ENCODE results near the gene CCR2.
"Not testable (repeated sequence)": the region's sequence is repeated elsewhere in the genome, so short reads cannot be mapped to it uniquely, and the experiment has no call there.

Gene CCR2

DNA sequence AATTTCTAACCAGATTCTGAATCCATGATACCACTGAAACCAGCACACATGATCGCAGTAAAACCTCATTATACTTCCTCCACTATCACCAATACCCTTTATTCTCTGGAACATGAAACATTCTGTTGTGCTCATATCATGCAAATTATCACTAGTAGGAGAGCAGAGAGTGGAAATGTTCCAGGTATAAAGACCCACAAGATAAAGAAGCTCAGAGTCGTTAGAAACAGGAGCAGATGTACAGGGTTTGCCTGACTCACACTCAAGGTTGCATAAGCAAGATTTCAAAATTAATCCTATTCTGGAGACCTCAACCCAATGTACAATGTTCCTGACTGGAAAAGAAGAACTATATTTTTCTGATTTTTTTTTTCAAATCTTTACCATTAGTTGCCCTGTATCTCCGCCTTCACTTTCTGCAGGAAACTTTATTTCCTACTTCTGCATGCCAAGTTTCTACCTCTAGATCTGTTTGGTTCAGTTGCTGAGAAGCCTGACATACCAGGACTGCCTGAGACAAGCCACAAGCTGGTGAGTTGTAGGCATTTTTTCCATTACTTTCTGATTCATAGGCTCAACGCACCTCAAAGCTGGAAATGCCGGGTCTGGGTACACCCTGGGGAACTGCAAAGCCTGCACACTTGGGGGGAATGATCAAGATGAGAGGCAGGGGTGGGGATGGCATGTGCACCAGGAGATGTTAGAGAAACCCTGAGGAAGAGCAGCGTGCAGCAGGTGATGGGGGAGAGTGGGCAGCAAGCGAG, at the start of gene CCR2:
CCR2 (plus strand) TSS at position 465 of the 764 bp plus-strand sequence. CDS start 3,417 bp downstream, outside the sequence.
- peak; percentile 56 for DNase-seq

DNA sequence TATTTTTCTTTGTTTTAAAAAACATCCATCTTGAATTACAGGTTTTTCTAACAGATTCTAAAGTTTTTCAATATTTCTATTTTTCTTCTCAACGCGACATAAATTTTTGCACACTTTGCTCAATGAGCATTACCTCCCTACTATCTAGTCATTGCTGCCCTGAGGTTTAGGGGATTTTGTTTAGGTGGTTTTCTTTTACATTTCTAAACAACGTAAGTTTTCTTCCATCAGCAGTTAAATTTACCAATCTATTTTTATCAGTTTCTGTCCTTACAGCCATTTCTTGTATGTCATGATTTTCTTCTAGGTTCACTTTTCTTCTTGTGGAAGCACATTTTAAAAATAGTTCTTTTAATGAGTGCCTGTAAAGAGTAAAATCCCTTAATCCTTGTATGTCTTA, 49.2 kb upstream of the CCR2 start:
- DNase-seq: no peak

DNA sequence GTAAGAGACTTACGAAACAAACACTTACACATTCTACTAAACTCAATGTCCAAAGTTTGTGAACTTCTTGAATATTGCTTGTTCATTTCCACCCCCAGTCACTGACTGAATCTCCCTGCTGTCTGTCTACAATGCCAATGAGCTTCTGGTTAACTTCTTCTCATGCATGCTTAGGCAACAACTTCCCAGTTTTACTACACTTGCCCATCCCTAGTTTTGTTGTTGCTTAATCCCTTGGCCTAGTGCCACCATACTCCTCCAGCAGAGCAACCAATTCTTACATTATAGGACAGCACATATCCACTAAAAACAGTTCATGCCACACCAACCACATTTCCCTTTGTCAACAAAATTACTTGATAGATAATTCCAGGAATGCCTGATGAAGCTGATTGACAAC, 40.9 kb upstream of the CCR2 start:
- DNase-seq: no peak

DNA sequence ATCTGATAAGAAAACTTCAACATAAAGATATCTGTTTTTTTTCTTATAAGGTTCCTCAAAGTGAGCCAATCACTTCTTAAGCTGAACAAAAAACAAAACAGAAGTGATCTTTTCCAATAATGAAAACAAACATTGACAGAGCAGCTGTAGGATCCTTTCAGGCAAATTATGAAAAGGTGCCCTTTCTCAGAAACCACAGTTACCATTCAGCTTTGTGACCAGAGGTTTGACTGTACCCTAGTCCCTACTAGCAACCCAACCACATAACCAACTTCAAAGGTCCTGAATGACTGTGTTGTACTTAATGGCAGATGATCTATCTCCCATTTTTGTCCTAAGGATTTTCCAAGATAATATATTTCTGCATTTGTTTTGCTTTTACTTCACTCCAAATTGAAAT, 39.4 kb upstream of the CCR2 start:
- DNase-seq: no peak

DNA sequence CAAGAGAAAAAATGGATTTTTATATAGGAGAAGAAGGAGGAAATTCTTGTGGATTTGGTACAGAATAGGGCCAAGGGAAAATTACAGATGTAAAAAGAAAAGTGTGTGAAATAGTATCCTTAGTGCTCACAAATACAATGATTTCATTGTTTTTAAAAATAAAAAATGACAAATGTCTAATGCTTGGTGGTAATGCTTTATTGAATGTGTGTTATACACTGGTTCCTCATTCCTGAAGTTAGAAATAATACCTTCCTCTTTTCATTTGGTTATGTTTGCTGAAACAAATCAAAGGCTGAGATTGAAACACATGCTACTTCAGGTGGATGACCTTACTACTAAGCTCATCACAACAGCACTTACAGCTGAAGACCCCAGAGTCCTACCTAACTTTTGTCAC, 37.7 kb upstream of the CCR2 start:
- no peak for DNase-seq

DNA sequence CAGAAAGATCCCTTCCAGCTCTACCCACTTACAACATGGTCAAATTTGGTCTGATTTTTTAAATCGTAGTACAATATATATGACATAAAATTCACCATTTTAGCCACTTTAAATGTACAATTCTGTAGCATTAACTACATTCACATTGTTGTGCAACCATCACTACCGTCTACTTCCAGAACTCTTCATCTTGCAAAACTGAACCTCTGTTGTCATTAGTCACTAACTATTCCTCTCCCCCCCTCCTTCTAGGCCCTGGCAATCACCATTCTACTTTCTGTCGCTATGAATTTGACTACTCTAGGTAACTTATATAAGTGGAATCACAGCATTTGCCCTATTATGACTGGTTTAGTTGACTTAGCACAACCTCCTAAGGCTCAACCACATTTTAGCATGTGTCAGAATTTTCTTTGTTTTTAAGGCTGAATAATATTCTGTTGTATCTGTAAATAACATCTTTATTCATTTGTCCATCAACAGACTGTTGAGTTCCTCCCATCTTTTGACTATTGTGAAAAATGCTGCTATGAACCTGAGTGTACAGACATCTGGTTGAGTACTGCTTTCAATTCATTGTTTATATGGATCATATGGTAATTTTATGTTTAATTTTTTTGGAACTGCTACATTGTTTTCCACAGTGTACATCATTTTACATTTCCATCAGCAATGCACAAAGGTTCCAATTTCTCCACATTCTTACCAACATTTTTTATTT, 35.5 kb upstream of the CCR2 start:
- no peak for DNase-seq

DNA sequence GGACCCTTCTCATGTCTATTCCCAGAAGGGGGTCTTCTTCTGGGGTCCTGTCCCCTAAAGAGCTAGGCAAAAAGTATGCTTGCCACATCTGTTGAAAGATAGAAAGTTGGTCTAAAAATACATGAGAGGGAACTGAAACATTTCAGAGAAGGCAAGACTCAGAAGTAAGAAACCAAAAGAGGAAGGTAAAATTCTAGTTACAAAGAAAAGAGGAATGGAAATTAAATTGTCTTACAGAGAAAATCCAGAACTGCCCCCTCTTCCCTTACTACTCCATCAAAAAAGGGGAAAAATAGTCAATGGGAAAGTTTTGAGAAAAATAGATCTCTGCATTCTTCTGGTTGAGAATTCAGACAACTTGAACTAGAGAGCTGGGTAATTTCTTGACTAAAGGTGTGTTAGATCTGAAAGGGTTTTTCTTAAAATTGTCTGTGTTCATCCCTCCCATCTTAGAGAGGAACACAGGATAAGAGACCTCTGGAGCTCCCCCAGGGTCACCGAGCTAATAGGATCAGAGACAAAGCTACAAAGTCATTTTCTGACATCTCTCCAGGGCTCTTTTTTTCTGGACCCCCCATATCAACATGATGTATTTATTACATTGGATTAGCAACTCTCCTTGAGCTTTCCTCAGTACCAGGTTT, 32.3 kb upstream of the CCR2 start:
- DNase-seq: no peak

DNA sequence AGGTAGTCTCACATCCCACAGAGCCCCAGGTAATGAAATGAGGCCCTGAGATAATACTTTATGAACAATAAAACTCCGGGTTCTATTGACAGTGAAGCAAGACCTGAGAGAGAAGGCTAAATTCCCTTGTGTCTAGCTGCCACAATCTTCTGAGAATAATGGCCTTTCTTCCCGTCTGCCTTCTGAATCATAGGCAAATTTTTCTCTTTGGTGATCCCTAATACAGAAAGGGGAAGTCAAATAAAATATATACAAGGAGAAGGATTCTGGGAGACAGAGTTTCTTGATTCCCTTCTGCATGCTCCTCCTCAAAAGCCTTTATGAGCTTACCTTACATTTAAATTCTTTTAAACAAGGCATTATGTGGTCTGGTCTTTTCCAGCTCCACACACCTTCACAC, 29.9 kb upstream of the CCR2 start:
- no peak for DNase-seq

DNA sequence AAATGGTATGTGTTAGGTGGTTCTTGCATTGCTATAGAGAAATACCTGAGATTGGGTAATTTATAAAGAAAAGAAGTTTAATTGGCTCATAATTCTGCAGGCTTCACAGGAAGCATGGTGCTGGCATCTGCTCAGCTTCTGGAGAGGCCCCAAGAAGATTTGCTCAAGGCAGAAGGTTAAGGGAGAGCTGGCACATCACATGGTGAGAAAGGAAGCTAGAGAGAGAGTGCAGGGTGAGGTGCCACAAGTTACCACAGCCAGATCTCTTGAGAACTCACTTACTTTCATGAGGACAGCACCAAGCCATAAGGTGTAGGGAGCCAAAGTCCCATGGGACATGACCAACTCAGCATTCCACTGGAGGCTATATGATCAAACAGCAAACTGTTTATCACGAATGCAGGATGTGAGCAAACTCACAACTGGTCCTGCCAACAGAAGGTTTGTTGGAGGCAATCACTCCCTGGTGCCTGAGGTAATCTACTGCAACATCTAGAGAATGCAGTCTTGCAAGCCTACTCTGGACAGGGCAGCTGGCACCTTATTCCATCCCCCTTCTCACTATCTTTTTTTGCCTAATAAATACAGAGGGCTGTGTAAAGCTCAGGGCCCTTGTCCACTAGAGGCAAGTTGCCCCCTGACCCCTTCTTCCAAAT, 28.1 kb upstream of the CCR2 start:
- no peak for DNase-seq

DNA sequence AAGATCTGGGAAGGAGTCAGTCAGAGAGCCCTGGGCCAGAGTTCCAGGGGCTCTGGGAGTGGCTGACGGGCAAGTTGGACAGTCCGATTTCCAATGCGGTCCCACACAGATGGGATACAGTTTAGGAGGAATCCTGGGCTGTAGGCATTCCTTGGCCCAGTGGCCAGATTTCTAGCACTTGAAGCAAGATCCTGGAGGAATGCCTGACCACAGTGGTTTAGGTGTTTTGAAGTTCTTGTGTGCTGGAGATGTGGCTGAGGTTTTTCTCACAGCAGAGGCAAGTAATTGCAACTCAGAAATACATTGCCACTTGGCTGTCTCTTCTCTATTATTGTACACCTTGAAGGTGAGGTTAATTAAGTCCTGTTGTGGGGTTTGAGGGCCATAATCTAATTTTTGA, 23.2 kb upstream of the CCR2 start:
- DNase-seq: not testable (repeated sequence)

DNA sequence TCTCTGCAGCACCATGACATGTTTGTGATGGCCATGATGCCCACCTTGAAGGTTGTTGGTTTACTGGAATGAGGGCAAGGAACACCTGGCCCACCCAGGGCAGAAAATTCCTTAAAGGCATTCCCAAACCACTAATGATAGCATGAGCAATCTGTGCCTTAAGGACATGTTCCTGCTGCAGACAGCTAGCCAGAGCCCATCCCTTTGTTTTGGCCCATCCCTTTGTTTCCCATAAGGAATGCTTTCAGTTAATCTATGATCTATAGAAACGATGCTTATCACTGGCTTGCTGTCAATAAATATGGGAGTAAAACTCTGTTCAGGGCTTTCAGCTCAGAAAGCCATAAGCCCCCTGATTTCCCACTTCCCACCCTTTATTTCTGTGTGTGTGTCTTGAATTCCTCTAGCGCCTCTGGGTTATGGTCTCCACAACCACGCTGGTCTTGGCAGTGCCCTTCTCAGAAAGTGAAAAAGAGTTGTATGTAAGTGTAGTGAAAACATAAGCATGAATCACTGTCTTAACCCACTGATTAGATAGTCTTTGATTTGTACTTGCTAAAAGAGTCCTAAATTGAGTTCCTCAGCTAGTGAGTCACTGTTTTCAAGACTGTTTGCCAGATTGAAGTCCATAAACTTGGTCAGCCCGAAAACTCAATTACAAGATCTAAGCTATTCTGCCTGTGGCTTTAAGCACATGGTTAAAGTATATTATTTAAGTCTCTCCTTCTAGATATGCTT, 19.0 kb upstream of the CCR2 start:
- DNase-seq: peak; percentile 26

DNA sequence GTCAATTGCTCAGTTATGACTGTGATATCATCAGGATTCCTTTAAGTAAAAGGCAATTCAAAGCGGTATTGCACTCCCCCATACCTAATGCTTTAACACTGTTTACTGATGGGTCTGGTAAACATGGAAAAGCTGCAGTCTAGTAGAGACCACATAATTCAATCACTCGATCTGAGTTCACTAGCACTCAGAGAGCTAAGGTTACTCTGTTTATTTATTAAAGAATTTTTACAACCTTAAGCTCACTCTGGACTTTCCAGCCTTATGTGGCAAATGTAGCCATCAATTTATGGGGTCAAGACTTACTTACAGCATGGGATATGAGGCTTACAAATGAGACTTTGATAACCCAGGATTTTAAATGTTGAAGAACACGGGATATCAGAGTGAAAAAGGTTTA, 18.4 kb upstream of the CCR2 start:
- no peak for DNase-seq

DNA sequence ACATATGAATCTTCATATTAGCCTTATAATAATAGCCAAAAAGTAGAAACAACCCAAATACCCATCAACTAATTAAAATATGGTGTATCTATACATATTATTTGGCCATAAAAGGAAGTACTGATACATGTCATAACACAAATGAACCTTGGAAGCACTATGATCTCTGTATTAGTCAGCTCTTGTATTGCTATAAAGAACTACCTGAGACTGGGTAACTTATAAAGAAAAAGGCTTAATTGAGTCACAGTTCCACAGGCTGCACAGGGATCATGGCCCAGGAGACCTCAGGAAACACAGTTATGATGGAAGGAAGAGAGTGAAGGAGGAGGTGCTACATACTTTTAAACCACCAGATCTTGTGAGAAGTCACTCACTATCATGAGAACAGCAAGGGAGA, 16.0 kb upstream of the CCR2 start:
- no peak for DNase-seq

DNA sequence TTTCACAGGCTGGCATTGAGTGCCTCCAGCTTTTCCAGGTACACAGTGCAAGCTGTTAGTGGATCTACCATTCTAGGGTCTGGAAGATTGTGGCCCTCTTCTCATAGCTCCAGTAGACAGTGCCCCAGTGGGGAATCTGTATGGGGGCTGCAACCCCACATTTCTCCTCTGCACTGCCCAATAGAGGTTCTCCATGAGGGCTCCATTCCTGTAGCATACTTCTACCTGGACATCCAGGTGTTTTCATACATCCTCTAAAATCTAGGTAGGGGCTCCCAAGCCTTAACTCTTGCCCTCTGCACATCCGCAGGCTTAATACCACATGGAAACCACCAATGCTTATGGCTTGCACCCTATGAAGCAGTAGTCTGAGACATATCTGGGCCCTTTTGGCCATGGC, 15.1 kb upstream of the CCR2 start:
- DNase-seq: no peak

DNA sequence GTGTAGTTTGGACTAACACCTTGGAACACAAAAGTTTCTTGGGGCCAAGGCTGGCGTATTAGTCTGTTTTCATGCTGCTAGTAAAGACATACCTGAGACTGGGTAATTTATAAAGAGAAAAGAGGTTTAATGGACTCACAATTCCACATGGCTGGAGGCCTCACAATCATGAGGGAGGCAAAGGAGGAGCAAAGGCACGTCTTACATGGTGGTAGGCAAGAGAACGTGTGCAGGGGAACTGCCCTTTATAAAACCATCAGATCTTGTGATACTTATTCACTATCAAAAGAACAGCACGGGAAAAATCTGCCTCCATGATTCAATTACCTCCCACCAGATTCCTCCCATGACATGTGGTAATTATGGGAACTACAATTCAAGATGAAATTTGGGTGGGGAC, 9.4 kb upstream of the CCR2 start:
- DNase-seq: no peak

DNA sequence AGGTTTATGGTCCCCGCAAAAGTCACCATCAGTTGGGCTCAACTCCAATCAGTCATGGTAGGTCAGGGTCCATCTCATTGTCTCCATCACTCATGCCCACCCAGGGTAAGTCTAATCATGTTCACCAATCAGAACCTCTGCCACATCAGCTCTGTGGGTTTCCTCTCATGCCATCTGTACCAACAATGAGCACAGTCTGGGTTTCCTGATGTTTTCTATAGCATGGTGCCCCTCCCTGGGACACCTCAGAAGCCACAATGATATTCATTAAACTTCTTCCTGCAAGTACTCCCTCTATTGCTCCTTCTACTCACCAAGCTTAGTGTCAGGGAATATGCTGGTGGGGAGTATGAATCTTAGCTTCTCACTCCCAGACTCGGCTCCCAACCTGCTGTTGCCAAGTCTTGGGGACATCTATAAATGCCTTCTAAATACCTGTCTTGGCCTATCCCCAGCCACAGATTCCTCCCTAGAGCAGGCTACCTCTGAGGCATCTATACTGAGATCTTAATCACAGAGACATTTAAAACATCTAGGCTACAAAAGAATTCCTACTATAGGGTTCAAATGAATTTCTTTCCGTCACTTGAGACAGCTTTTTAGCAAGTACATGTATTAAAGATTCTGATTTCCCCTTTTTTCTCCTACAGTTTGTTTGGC, 5.0 kb upstream of the CCR2 start:
- DNase-seq: no peak

DNA sequence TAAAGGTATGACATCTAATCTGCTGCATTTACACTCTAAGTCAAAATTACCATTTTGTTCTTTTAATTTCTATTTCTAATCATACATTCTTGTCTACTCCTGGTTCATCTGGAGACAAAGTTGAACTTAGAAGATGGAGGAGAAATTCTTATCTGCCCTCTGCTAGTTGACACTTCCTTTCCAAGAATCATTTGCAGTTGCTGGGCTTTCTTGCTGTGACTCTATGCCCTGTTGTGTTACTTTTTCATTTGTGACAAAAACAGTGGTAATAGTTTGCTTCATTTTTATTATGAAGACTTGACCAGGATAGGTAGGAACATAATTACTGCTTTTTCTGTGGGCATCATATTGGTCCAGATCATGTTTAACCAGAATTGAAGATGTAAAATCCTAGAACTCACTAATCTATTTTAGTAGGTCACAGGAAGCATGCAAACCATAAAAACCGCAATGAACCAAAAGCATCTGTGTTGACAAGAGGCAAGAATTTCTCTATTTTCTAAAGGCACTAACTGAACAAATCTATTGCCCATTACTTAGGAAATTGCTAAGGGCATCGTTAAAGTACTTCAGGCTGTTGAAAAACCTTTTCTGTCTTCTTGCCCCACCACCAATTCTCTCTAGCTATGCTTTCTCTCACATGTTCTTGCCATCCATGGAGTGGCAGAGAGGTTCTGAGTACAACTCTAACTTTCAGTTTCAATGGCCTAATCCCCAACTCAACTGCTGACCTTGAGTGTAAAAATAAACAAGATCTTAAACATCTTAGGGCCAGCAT, 4.2 kb upstream of the CCR2 start:
- DNase-seq: no peak

DNA sequence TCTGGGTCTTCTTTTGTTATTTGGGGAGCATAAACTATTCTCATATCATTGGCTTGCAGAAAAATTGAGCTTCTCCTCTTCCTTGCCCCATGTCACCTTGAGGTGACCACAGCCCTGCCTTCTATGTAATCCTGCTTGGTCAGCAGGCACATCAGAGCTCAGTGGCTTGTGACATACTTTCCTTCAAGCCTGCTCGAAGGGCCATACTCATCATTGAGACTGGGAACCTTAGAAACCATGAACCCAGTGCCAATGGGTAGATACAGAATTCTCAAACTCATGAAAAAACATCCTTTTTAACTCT, 3.7 kb upstream of the CCR2 start:
- DNase-seq: no peak

DNA sequence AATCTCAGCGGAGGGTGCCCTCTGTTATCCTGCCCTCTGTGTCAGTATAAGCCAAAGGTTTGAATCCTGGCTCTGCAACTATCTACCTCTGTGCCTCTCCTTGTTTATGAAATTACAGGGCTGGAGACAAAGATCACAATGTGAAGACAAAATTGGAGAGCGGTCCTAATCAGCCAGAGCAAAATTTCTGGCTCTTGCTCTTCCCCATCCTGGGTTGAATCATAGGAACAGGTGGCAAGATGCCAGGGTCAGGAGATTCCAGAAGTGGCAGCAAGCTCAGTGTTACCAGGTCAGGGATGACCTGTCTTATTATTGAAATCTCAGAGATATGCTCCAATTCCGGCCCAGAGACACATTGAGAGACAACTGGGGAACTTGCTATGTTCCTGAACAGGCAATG, 2.3 kb upstream of the CCR2 start:
- DNase-seq: no peak

DNA sequence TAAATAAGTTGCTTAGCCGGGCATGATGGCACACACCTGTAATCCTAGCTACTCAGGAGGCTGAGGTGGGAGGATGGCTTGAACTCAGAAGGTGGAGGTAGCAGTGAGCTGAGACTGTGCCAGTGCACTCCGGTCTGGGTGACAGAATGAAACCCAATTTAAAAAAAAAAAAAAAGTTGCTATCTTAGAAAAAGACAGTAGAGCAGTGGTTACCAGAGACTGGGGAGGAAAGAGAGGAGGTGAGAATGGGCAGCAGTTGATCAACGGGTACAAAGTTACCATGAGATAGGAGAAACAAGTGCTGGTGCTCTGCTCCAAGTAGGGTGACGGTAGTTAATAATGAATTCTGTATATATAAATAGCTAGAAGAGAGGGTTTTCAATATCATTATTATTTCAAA, 821 bp upstream of the CCR2 start:
- DNase-seq: no peak

DNA sequence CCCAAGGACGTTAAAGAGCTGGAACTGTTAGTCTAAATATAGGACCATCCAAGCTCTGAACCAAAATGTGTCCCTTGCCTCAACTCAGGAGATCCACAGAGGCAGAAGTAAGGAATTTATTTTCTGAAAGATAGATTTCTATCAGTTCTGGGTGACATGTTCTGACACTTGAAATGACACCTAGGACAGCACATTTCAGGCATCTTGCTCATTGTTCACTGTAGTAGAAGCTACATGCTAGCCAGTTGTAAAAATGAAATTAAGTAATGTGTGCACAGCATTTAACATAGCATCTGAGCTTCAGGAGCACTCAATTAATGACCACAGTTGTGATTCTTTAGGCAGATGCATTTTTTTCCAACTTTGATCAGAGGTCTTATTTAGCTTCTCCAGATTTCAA, 567 bp downstream of the CCR2 start:
- no peak for DNase-seq

DNA sequence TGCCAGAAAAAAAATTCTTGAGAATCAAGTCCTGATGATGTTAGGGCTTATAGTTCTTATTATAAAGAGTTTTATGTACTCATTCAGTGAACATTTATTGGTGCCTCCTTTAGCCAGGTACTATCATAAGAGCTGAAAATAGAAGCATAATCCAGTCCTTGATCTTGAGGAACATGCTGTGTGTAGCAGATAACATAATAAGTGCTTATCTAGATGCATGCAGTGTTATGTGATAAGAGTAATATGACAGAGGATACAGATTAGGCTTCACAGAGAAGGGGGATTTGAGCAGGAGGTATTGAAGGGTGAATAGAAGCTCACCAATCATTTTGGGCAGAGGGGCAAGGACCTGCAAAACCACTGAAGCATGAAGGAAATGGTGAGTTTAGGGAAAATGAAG, 1.1 kb downstream of the CCR2 start:
- no peak for DNase-seq
